Erythroblast (primary cell): ENCODE data around the gene SGF29.

Experiments
- GATA1 ChIP-seq: IDR thresholded peaks from 2 replicates; pipeline ENCODE4 v1.6.1; 2011; ENCODE audit warnings: low read depth, mild to moderate bottlenecking, control low read depth, low read length, moderate library complexity
- POLR2A ChIP-seq: IDR thresholded peaks from 2 replicates; pipeline ENCODE4 v1.6.1; 2011; ENCODE audit warnings: mild to moderate bottlenecking, low read length

- TF ChIP-seq POLR2A, result no peak
- TF ChIP-seq GATA1, result no peak
Observed at GRCh38 chr16:28542646-28543045, 11.1 kb upstream of the SGF29 start.
